PC-9 (cell line): Measurements from ENCODE around the gene CPLANE1.

ENCODE experiments used
- EZH2 ChIP-seq: fragments of 200-600 bp; sonication (generic); IDR thresholded peaks from 2 replicates; pipeline ENCODE4 v1.8.0; 2017; ENCODE audit warnings: antibody characterized with exemption, low read depth
- TF ChIP-seq, protein P1 (sequence below): fragments of 200-600 bp; sonication (generic); conservative IDR thresholded peaks from 2 replicates; pipeline ENCODE4 v1.6.1; 2017; ENCODE audit warnings: mixed run types, antibody characterized with exemption, mild to moderate bottlenecking, moderate library complexity

DNA sequence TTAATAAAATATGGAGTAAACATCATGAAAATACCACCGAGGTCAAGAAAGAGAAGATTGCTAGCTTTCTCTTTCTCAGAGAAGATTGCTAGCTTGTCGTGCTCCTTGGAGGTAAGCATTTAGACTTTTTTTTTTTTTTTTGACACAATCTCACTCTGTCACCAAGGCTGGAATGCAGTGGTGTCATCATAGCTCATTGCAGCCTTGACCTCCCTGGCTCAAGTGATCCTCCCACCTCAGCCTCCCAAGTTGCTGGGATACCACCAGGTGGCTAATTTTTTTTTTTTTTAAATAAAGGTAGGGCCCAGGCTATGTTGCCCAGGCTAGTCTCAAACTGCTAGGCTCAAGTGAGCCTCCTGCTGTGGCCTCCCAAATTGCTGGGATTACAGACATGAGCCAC is 26.3 kb upstream of the CPLANE1 start:
- TF ChIP-seq, protein P1, sequence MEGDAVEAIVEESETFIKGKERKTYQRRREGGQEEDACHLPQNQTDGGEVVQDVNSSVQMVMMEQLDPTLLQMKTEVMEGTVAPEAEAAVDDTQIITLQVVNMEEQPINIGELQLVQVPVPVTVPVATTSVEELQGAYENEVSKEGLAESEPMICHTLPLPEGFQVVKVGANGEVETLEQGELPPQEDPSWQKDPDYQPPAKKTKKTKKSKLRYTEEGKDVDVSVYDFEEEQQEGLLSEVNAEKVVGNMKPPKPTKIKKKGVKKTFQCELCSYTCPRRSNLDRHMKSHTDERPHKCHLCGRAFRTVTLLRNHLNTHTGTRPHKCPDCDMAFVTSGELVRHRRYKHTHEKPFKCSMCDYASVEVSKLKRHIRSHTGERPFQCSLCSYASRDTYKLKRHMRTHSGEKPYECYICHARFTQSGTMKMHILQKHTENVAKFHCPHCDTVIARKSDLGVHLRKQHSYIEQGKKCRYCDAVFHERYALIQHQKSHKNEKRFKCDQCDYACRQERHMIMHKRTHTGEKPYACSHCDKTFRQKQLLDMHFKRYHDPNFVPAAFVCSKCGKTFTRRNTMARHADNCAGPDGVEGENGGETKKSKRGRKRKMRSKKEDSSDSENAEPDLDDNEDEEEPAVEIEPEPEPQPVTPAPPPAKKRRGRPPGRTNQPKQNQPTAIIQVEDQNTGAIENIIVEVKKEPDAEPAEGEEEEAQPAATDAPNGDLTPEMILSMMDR: no peak
- no peak for TF ChIP-seq EZH2
